ENCODE measurements around the gene CDH23.

DNA sequence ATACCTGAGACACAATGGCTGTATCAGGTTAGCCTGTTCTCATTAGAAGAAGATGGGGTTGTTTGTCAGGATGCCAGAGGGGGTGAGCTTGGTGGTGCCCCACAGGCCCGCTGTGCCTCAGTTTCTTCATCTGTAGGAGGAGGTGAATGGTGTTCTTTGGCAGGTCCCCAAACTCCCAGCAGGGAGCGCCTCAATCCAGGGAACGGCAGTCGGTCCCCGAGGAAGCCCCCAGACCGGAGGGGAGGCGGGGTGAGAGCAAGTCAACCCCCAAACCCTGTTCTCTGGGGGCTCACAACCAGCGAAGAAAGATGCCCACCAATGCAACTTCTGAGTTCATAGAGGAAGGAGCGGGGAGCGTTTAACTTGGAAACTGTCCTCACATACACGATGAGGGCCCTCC is 306.9 kb downstream of the CDH23 start:
- no peak for TF ChIP-seq POLR2A (IDR thresholded peaks at IDR 0.05; ENCODE audit: low read length)
- TF ChIP-seq GATA1 (IDR thresholded peaks at IDR 0.05; ENCODE audit: low read depth, low read length), result no peak

All from erythroblast (primary cell).